GM12878 (cell line): Measurements from ENCODE around the gene SLFN14. TPM values are rescaled to one million over a fixed set of nuclear protein-coding genes. Genes with fewer than 3 reads are reported as not detected.

ENCODE experiments used
- BHLHE40 ChIP-seq, 2 experiments: fragments of 450-650 bp in 1 of 2; IDR thresholded peaks; 2 replicates each; pipeline ENCODE4 v1.6.1; 2011 to 2017; ENCODE audit warnings: low read depth in 2 of 2, borderline replicate concordance in 1 of 2, improper control_type of control experiment in 1 of 2, low read length in 1 of 2, mild to moderate bottlenecking in 1 of 2
- CHD1 ChIP-seq: IDR thresholded peaks from 2 replicates; pipeline ENCODE4 v1.6.1; 2012; ENCODE audit warnings: low read depth, low read length, improper control_type of control experiment
- IKZF1 ChIP-seq: fragments of 450-650 bp; conservative IDR thresholded peaks from 2 replicates; pipeline ENCODE4 v1.6.1; 2017; ENCODE audit warnings: antibody characterized with exemption, mild to moderate bottlenecking
- JUND ChIP-seq: IDR thresholded peaks from 2 replicates; pipeline ENCODE4 v1.6.1; 2012; ENCODE audit warnings: low read depth, mild to moderate bottlenecking, low read length, improper control_type of control experiment, moderate library complexity
- KAT2A ChIP-seq: conservative IDR thresholded peaks from 2 replicates; pipeline ENCODE4 v1.6.1; 2011; ENCODE audit warnings: low read depth, low read length; ENCODE audit not compliant: control insufficient read depth
- MEF2A ChIP-seq: IDR thresholded peaks from 2 replicates; pipeline ENCODE4 v1.6.1; 2011; ENCODE audit warnings: low read depth, mild to moderate bottlenecking, low read length, moderate library complexity; ENCODE audit not compliant: insufficient read depth
- PKNOX1 ChIP-seq: fragments of 450-650 bp; IDR thresholded peaks from 2 replicates; pipeline ENCODE4 v1.6.1; 2016; ENCODE audit warnings: mild to moderate bottlenecking
- RB1 ChIP-seq: fragments of 450-650 bp; formaldehyde crosslinking; IDR thresholded peaks from 2 replicates; pipeline ENCODE4 v1.6.1; 2017; ENCODE audit warnings: mild to moderate bottlenecking, borderline replicate concordance
- SIX5 ChIP-seq: IDR thresholded peaks from 2 replicates; pipeline ENCODE4 v1.6.1; 2011; ENCODE audit warnings: mild to moderate bottlenecking, low read depth, low read length, moderate library complexity; ENCODE audit not compliant: severe bottlenecking
- USF2 ChIP-seq: IDR thresholded peaks from 2 replicates; pipeline ENCODE4 v1.6.1; 2011; ENCODE audit warnings: low read depth, low read length, improper control_type of control experiment, borderline replicate concordance
- ZNF217 ChIP-seq: fragments of 450-650 bp; IDR thresholded peaks from 2 replicates; pipeline ENCODE4 v1.6.1; 2017; ENCODE audit warnings: antibody characterized with exemption, mild to moderate bottlenecking
- ZNF24 ChIP-seq: fragments of 450-650 bp; IDR thresholded peaks from 2 replicates; pipeline ENCODE4 v1.6.1; 2017; ENCODE audit warnings: antibody characterized with exemption, mild to moderate bottlenecking
- ZNF274 ChIP-seq: IDR thresholded peaks from one replicate; pipeline ENCODE4 v1.8.0; 2011; ENCODE audit not compliant: insufficient read length, insufficient read depth
- ZNF687 ChIP-seq: fragments of 450-650 bp; IDR thresholded peaks from 2 replicates; pipeline ENCODE4 v1.6.1; 2017; ENCODE audit warnings: mild to moderate bottlenecking, moderate library complexity
- polyA plus RNA-seq, 11 experiments: library from polyadenylated mRNA; depleted of rRNA in 4 of 11; unstranded in 6 of 11; stranded (reverse) in 5 of 11; fragments of >200 nt; fragmentation: Nextera tagmentation in 4 of 11; fragmentation: Illumina TruSeq in 1 of 11; extraction: Ambion mirVana in 4 of 11; extraction: Trizol in 1 of 11; gene quantifications; 1 replicate in 1 of 11; 2 replicates in 10 of 11; pipeline versions ENCODE4 v1.2.1 to v1.2.3, GENCODE V29; 2011 to 2016; ENCODE audit warnings: inconsistent platforms in 2 of 11, missing spikeins in 2 of 11, low read depth in 1 of 11
- total RNA-seq, 4 experiments: library from RNA; depleted of rRNA in 3 of 4; stranded (reverse); fragments of >200 nt in 3 of 4; fragmentation: Illumina TruSeq in 1 of 4; extraction: Trizol in 1 of 4; gene quantifications; 2 replicates each; pipeline versions ENCODE4 v1.2.1 to v1.2.3, GENCODE V29; 2013 to 2021
- TF ChIP-seq, protein P1 (sequence below), 3 experiments: IDR thresholded peaks in 2 of 3; conservative IDR thresholded peaks in 1 of 3; 2 replicates each; pipeline ENCODE4 v1.5.1; 2011; ENCODE audit warnings: low read depth in 3 of 3, low read length in 3 of 3, mild to moderate bottlenecking in 3 of 3, control low read depth in 2 of 3, moderate library complexity in 2 of 3, inconsistent platforms in 1 of 3, mixed read lengths in 1 of 3; ENCODE audit not compliant: control insufficient read depth in 2 of 3, insufficient read depth in 1 of 3; ENCODE audit errors: extremely low read depth in 1 of 3
- TF ChIP-seq, protein P2 (sequence below): fragments of 450-650 bp; IDR thresholded peaks from 2 replicates; pipeline ENCODE4 v1.6.1; 2016; ENCODE audit warnings: mild to moderate bottlenecking, moderate library complexity, borderline replicate concordance

The SLFN14 gene
- total and polyA plus RNA-seq, 10 of the 15 experiments (the other 5 are each of a cell fraction or from before 2014, with no cell fraction given) = 0.06 to 0.11 (median 0.06) TPM; not detected in 7

DNA sequence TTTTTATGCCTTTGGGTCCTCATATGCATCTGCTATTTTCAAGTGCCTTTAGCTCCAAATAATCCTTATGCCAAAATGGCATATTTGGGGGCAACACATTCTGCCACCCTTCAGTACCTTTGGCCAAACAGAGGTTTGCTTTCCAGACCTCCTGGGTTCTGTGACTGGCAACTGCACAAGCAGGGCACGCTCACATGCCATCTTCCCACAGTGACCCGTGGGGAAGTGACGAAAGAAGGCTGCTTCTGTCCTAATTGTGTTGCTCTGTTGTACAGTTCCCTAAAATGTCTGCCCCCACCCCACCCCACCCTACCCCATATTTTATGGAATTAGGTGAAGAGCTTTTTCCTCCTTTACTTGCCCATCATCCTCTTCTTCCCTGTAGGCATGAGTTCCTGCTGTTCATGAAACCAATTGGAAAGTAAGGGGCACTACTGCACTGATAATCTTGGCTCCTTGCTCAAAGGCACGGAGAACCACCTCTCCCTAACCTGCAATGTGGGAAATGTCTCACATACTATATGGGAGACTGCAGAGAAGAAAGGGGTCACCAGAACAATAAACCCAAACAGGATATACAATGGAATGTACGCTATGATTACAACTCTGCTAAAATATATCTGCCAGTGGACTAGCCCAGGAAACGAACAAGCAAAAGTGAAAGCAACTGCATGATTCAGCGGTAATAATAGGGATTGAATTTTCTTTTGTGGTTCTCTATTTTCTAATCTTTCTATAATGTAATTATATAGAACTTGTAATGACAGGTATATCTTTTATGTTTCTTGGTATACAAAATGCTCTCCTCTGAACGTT lies 19.8 kb downstream of the SLFN14 start (continued):
- TF ChIP-seq IKZF1 (0 out of 2 replicates have a peak, but pooled peaks have one; percentile 20), CHD1 (no peak), KAT2A (no peak), JUND (no peak), RB1 (no peak), PKNOX1 (no peak), ZNF217 (no peak), SIX5 (no peak), ZNF24 (no peak), ZNF687 (peak; percentile 71), USF2 (no peak), ZNF274 (no peak), BHLHE40 (IDR thresholded peaks at IDR 0.05; ENCODE audit: borderline replicate concordance in 1 of 2, low read depth in 2 of 2, low read length in 1 of 2) (peak; percentile 48 to 78; a peak in 3 of 4 replicates), MEF2A (no peak)
- TF ChIP-seq, protein P1, sequence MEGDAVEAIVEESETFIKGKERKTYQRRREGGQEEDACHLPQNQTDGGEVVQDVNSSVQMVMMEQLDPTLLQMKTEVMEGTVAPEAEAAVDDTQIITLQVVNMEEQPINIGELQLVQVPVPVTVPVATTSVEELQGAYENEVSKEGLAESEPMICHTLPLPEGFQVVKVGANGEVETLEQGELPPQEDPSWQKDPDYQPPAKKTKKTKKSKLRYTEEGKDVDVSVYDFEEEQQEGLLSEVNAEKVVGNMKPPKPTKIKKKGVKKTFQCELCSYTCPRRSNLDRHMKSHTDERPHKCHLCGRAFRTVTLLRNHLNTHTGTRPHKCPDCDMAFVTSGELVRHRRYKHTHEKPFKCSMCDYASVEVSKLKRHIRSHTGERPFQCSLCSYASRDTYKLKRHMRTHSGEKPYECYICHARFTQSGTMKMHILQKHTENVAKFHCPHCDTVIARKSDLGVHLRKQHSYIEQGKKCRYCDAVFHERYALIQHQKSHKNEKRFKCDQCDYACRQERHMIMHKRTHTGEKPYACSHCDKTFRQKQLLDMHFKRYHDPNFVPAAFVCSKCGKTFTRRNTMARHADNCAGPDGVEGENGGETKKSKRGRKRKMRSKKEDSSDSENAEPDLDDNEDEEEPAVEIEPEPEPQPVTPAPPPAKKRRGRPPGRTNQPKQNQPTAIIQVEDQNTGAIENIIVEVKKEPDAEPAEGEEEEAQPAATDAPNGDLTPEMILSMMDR (IDR thresholded peaks at IDR 0.05 in 2 of 3, conservative IDR thresholded peaks at IDR 0.05 in 1 of 3; ENCODE audit: control insufficient read depth in 2 of 3, extremely low read depth in 1 of 3, insufficient read depth in 1 of 3, low read depth in 3 of 3, low read length in 3 of 3) = no peak
- TF ChIP-seq, protein P2, sequence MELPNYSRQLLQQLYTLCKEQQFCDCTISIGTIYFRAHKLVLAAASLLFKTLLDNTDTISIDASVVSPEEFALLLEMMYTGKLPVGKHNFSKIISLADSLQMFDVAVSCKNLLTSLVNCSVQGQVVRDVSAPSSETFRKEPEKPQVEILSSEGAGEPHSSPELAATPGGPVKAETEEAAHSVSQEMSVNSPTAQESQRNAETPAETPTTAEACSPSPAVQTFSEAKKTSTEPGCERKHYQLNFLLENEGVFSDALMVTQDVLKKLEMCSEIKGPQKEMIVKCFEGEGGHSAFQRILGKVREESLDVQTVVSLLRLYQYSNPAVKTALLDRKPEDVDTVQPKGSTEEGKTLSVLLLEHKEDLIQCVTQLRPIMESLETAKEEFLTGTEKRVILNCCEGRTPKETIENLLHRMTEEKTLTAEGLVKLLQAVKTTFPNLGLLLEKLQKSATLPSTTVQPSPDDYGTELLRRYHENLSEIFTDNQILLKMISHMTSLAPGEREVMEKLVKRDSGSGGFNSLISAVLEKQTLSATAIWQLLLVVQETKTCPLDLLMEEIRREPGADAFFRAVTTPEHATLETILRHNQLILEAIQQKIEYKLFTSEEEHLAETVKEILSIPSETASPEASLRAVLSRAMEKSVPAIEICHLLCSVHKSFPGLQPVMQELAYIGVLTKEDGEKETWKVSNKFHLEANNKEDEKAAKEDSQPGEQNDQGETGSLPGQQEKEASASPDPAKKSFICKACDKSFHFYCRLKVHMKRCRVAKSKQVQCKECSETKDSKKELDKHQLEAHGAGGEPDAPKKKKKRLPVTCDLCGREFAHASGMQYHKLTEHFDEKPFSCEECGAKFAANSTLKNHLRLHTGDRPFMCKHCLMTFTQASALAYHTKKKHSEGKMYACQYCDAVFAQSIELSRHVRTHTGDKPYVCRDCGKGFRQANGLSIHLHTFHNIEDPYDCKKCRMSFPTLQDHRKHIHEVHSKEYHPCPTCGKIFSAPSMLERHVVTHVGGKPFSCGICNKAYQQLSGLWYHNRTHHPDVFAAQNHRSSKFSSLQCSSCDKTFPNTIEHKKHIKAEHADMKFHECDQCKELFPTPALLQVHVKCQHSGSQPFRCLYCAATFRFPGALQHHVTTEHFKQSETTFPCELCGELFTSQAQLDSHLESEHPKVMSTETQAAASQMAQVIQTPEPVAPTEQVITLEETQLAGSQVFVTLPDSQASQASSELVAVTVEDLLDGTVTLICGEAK = no peak
